Trophoblast cell (in vitro differentiated cells and primary cell): Measurements from ENCODE around the gene WRAP73.

ENCODE experiments used
- DNase-seq, 2 donors: peaks; one replicate each; pipeline ENCODE4 v3.0.0-alpha.2; 2016
- H2AFZ ChIP-seq: 2 replicates; pipeline ENCODE4 v1.6.1; 2013; ENCODE audit warnings: low read length, moderate library complexity, mild to moderate bottlenecking; ENCODE audit not compliant: insufficient read depth, poor library complexity
- H2AK5ac ChIP-seq: 2 replicates; pipeline ENCODE4 v1.6.1; 2013; ENCODE audit warnings: mild to moderate bottlenecking, low read length
- H2BK120ac ChIP-seq: 2 replicates; pipeline ENCODE4 v1.6.1; 2013; ENCODE audit warnings: low read length, mild to moderate bottlenecking, moderate library complexity; ENCODE audit not compliant: insufficient read depth, poor library complexity
- H2BK12ac ChIP-seq: 2 replicates; pipeline ENCODE4 v1.6.1; 2013; ENCODE audit warnings: mild to moderate bottlenecking, low read length, moderate library complexity
- H2BK5ac ChIP-seq: 2 replicates; pipeline ENCODE4 v1.6.1; 2013; ENCODE audit warnings: low read length, low read depth, moderate library complexity, mild to moderate bottlenecking; ENCODE audit not compliant: poor library complexity
- H3K14ac ChIP-seq: 2 replicates; pipeline ENCODE4 v1.6.1; 2013; ENCODE audit warnings: mild to moderate bottlenecking, low read length
- H3K18ac ChIP-seq: 2 replicates; pipeline ENCODE4 v1.6.1; 2013; ENCODE audit warnings: mild to moderate bottlenecking, low read length
- H3K23ac ChIP-seq: 2 replicates; pipeline ENCODE4 v1.6.1; 2013; ENCODE audit warnings: low read length
- H3K27ac ChIP-seq: 2 replicates; pipeline ENCODE4 v1.5.1; 2013; ENCODE audit warnings: low read depth, mild to moderate bottlenecking, inconsistent platforms, low read length, moderate library complexity
- H3K27me3 ChIP-seq: 2 replicates; pipeline ENCODE4 v1.6.1; 2013; ENCODE audit warnings: inconsistent platforms, mild to moderate bottlenecking, low read length, moderate library complexity; ENCODE audit not compliant: insufficient read depth
- H3K36me3 ChIP-seq, 2 experiments: 1 replicate in 1 of 2; 2 replicates in 1 of 2; pipeline ENCODE4 v1.6.1; 2013; ENCODE audit warnings: low read length in 2 of 2, mild to moderate bottlenecking in 2 of 2, moderate library complexity in 1 of 2; ENCODE audit not compliant: insufficient read depth in 2 of 2, control insufficient read depth in 1 of 2
- H3K4ac ChIP-seq: 2 replicates; pipeline ENCODE4 v1.6.1; 2013; ENCODE audit warnings: low read depth, mild to moderate bottlenecking, low read length, moderate library complexity
- H3K4me1 ChIP-seq, 2 experiments: 1 replicate in 1 of 2; 2 replicates in 1 of 2; pipeline ENCODE4 v1.6.1; 2013; ENCODE audit warnings: low read length in 2 of 2, mild to moderate bottlenecking in 2 of 2, moderate library complexity in 1 of 2; ENCODE audit not compliant: insufficient read depth in 2 of 2, control insufficient read depth in 1 of 2
- H3K4me2 ChIP-seq: 2 replicates; pipeline ENCODE4 v1.6.1; 2013; ENCODE audit warnings: inconsistent platforms, mild to moderate bottlenecking, low read length, moderate library complexity
- H3K4me3 ChIP-seq: 2 replicates; pipeline ENCODE4 v1.5.1; 2013; ENCODE audit warnings: mild to moderate bottlenecking, low read depth, low read length, inconsistent platforms
- H3K79me1 ChIP-seq: one replicate; pipeline ENCODE4 v1.6.1; 2013; ENCODE audit warnings: low read length
- H3K79me2 ChIP-seq: 2 replicates; pipeline ENCODE4 v1.6.1; 2013; ENCODE audit warnings: low read length, mild to moderate bottlenecking; ENCODE audit not compliant: control insufficient read depth, insufficient read depth, poor library complexity
- H3K9ac ChIP-seq: 2 replicates; pipeline ENCODE4 v1.6.1; 2013; ENCODE audit warnings: mild to moderate bottlenecking, low read length
- H3K9me3 ChIP-seq: 2 replicates; pipeline ENCODE4 v1.6.1; 2013; ENCODE audit warnings: low read depth, mild to moderate bottlenecking, control low read depth, inconsistent platforms, low read length; ENCODE audit not compliant: insufficient read depth
- H4K12ac ChIP-seq: 2 replicates; pipeline ENCODE4 v1.6.1; 2013; ENCODE audit warnings: low read depth, mild to moderate bottlenecking, low read length, moderate library complexity
- H4K8ac ChIP-seq: 2 replicates; pipeline ENCODE4 v1.6.1; 2013; ENCODE audit warnings: low read depth, mild to moderate bottlenecking, low read length, moderate library complexity
- H4K91ac ChIP-seq: one replicate; pipeline ENCODE4 v1.6.1; 2013; ENCODE audit warnings: low read depth, mild to moderate bottlenecking, low read length, moderate library complexity
- WGBS: extraction: QIAGEN DNeasy Blood & Tissue Kit; methylation state at CpG from one replicate; pipeline ENCODE4 v1.1.7; 2013; ENCODE audit warnings: missing lambda C conversion rate; ENCODE audit not compliant: insufficient read length, insufficient coverage; ENCODE audit errors: extremely low coverage; 5-methylcytosine and 5-hydroxymethylcytosine counted together

Gene WRAP73

DNA sequence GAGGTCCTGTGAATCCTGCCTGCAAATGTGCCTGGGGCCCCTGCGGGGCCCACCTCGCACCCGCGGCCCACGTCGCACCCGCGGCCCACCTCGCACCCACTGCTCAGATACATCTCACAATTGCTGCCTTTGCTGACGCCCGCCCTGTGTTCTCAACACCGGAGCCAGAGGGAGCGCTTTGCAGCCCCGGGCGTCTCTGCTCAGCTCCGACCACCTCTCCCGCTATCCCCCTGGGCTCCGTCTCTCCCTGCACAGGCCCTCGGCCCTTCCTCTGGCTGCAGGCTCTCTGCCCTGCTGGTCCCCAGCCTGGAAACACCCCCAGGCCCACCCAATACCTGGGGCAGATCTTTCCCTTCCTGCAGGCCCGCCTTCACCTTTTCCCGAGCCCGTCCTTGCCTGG, 47.2 kb upstream of the WRAP73 start:
- Histone ChIP-seq H2BK120ac (no peak overlapping the region), H3K27me3 (no peaks in the 10 kb centered on the region), H3K18ac (no peak overlapping the region), H3K79me1 (no peaks in the 10 kb centered on the region), H3K4me3 (no peak overlapping the region), H3K23ac (no peak overlapping the region), H3K9ac (no peak overlapping the region), H3K4ac (no peak overlapping the region), H3K27ac (no peak overlapping the region), H2BK5ac (no peak overlapping the region), H4K91ac (no peak overlapping the region), H2BK12ac (no peak overlapping the region), H2AK5ac (no peak overlapping the region), H3K4me1 (no peaks in the 10 kb centered on the region), H4K8ac (no peak overlapping the region), H3K36me3 (no peaks in the 10 kb centered on the region), H2AFZ (no peak overlapping the region), H3K14ac (no peak overlapping the region), H3K9me3 (peaks cover 8% of the 10 kb centered on the region), H3K79me2 (no peaks in the 10 kb centered on the region), H4K12ac (no peak overlapping the region), H3K4me2 (no peak overlapping the region)
- WGBS: no CpG with 5 or more reads among the region's 22 CpGs
- DNase-seq: no peak

DNA sequence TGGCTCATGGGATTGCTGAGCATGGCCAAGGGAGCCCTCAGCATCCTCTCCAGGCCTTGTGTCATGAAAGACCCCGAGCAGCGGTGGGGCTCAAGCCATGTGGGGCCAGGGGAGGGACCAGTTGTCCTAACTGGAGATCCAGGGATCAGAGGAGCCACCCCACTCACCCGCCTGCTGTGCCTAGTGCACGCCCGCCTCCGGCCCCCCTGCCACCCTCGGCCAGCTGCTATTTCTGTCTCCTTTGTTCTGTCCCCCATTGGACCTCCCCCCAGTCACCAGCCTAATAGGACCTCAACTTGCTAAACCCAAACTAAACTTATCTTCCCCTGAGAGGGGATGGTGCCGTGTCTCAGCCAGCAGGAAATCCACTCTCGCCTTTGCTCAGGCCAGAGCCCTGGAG, 46.8 kb upstream of the WRAP73 start:
- Histone ChIP-seq H3K79me1 (no peaks in the 10 kb centered on the region), H3K79me2 (no peaks in the 10 kb centered on the region), H3K18ac (no peak overlapping the region), H3K27ac (no peak overlapping the region), H4K8ac (no peak overlapping the region), H3K4me1 (no peaks in the 10 kb centered on the region), H3K9ac (no peak overlapping the region), H3K27me3 (no peaks in the 10 kb centered on the region), H3K4me2 (no peak overlapping the region), H2AFZ (no peak overlapping the region), H4K91ac (no peak overlapping the region), H3K36me3 (no peaks in the 10 kb centered on the region), H2AK5ac (no peak overlapping the region), H3K9me3 (peaks cover 11% of the 10 kb centered on the region), H3K23ac (no peak overlapping the region), H3K14ac (no peak overlapping the region), H4K12ac (no peak overlapping the region), H2BK120ac (no peak overlapping the region), H2BK5ac (no peak overlapping the region), H3K4me3 (no peak overlapping the region), H2BK12ac (no peak overlapping the region), H3K4ac (no peak overlapping the region)
- no peak for DNase-seq
- WGBS: no CpG with 5 or more reads among the region's 9 CpGs

DNA sequence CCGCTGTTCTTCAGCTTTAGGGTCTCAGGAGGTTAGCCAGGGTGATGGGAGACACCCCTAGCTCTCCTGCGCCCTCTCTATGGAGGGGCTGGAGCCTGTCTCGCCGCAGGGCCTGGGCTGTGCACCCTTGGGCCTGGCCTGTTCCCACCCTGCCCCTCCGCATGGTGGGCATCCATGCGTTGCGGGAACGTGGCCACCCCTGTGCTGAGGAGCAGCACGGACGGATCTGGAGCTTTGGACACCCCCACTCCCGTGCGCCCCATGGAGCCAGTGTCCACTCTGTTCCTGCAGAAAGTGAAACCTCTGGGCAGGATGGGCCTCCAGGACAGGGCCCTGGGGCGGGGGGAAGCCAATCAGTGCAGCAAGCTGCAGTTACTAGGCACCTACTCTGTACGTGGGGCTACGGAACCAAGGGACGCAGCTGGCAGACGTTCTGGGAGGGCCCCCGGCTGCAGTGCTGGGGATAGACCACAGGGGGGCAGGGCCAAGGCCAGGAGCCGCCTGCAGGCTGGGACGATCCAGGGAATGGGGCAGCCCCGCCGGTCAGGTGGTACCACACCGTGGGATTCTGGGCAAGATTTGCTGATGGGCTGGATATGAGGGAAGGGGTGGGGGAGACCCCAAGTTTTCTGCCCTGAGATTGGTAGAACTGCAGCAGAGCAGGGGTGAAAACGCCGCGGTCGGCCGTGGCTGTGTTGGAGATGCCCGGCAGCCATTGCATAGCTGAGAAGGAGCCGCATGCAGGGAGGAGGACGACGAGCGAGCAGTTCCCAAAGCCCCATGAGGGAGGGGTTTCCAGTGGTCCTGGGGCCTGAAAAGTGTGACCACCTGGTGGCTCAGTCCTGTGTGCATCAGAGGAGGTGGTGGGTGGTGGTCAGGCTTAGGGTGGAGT, 45.7 kb upstream of the WRAP73 start:
- Histone ChIP-seq H3K4me1 (no peaks in the 10 kb centered on the region), H3K27me3 (no peaks in the 10 kb centered on the region), H2BK120ac (no peak overlapping the region), H2AK5ac (no peak overlapping the region), H3K79me1 (no peaks in the 10 kb centered on the region), H2BK5ac (no peak overlapping the region), H3K79me2 (no peaks in the 10 kb centered on the region), H3K4me2 (no peak overlapping the region), H3K9ac (no peak overlapping the region), H3K36me3 (no peaks in the 10 kb centered on the region), H3K4me3 (no peak overlapping the region), H3K27ac (no peak overlapping the region), H4K8ac (no peak overlapping the region), H2BK12ac (no peak overlapping the region), H4K91ac (no peak overlapping the region), H2AFZ (no peak overlapping the region), H3K9me3 (peaks cover 11% of the 10 kb centered on the region), H4K12ac (no peak overlapping the region), H3K18ac (no peak overlapping the region), H3K23ac (no peak overlapping the region), H3K14ac (no peak overlapping the region), H3K4ac (no peak overlapping the region)
- peak; percentile 40 to 66 for DNase-seq
- WGBS: no CpG with 5 or more reads among the region's 33 CpGs

DNA sequence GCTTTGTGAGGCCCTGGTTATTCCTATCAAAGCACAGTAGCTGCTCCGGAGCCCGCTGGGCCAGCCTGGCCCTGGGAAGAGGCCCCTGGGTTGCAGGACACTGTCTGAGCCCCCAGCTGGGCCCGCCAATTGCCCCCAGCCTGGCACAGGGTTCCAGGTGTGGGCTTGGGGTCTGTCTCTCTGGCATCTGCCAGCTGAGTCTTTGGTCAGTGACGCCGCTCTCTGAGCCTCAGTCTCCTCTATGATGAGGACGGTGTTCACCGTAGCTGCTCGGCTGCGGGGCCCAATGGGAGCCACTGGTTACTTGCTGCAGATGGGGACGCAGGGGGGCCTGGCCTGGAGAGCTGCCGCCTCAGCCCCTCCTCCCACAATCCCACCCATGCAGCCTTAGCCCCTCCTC, 43.4 kb upstream of the WRAP73 start:
- Histone ChIP-seq H3K4me3 (no peak overlapping the region), H3K18ac (no peak overlapping the region), H2AK5ac (no peak overlapping the region), H3K23ac (no peak overlapping the region), H2BK120ac (no peak overlapping the region), H3K14ac (no peak overlapping the region), H4K91ac (no peak overlapping the region), H2BK12ac (no peak overlapping the region), H3K4me2 (no peak overlapping the region), H3K36me3 (no peaks in the 10 kb centered on the region), H3K27ac (no peak overlapping the region), H3K9me3 (peaks cover 11% of the 10 kb centered on the region), H3K4ac (no peak overlapping the region), H3K79me2 (no peaks in the 10 kb centered on the region), H3K4me1 (no peaks in the 10 kb centered on the region), H3K27me3 (no peaks in the 10 kb centered on the region), H2AFZ (no peak overlapping the region), H2BK5ac (no peak overlapping the region), H4K12ac (no peak overlapping the region), H4K8ac (no peak overlapping the region), H3K79me1 (no peaks in the 10 kb centered on the region), H3K9ac (no peak overlapping the region)
- WGBS: no CpG with 5 or more reads among the region's 11 CpGs
- DNase-seq: no peak
